GM12878 (cell line): ENCODE results near the gene ZNF585A. TPM values are rescaled to one million over a fixed set of nuclear protein-coding genes. Genes with fewer than 3 reads are reported as not detected.

Experiments used
- ATAC-seq: fragments of 200-7000 bp; cut with Tn5 transposase; 3 replicates; pipeline ENCODE4 v1.9.1; 2020; ENCODE audit warnings: mild to moderate bottlenecking, moderate library complexity
- BruUV-seq: library from RNA; stranded (reverse); fragments of 400-500 nt; replicated peaks from 2 replicates; lab custom pipeline; 2021; lab: Mats Ljungman, UMichigan
- CTCF ChIA-PET: fragments of 300-600 bp; sonication (Branson Sonifier 250); formaldehyde crosslinking; extraction: SDS; loops from one replicate; lab custom pipeline; 2021; ENCODE audit warnings: inconsistent platforms; lab: Yijun Ruan, JAX
- POLR2A ChIA-PET: fragments of 350-600 bp; formaldehyde crosslinking; extraction: SDS; loops from one replicate; lab custom pipeline; 2021; ENCODE audit warnings: inconsistent platforms; lab: Charles Lee
- RAD21 ChIA-PET: fragments of 300-600 bp; sonication (Branson Sonifier 250); formaldehyde crosslinking; loops from one replicate; lab custom pipeline; 2023; ENCODE audit warnings: antibody characterized with exemption; ENCODE audit not compliant: unreplicated experiment; lab: Charles Lee
- SMC1A ChIA-PET: fragments of 300-600 bp; sonication (Branson Sonifier 250); formaldehyde crosslinking; loops from one replicate; lab custom pipeline; 2023; ENCODE audit not compliant: unreplicated experiment, uncharacterized antibody; lab: Charles Lee
- DNase-seq: peaks from one replicate; pipeline ENCODE4 v3.0.0-alpha.2; 2011; ENCODE audit warnings: low read depth, low spot score
- FAIRE-seq: peaks from 3 replicates; lab custom pipeline; 2011; peaks lifted over from hg19 to GRCh38; lab: Jason Lieb, UNC
- H2AFZ ChIP-seq: 2 replicates; pipeline ENCODE4 v1.6.0; 2011; ENCODE audit warnings: low read depth, low read length, control low read depth; ENCODE audit not compliant: control insufficient read depth
- H3K27ac ChIP-seq: 2 replicates; pipeline ENCODE4 v1.5.1; 2011; ENCODE audit warnings: control low read depth; ENCODE audit not compliant: control insufficient read depth, insufficient read depth
- H3K27me3 ChIP-seq, 2 experiments: replicated peaks in 1 of 2; 2 replicates each; pipeline versions ENCODE4 v1.6.0 to v1.6.1; 2011; ENCODE audit warnings: low read length in 1 of 2; ENCODE audit not compliant: control insufficient read depth in 2 of 2, insufficient read depth in 2 of 2
- H3K36me3 ChIP-seq, 2 experiments: 2 replicates each; pipeline ENCODE4 v1.5.1; 2011; ENCODE audit warnings: low read length in 1 of 2; ENCODE audit not compliant: control insufficient read depth in 2 of 2, insufficient read depth in 2 of 2
- H3K4me1 ChIP-seq: 2 replicates; pipeline ENCODE4 v1.6.1; 2011; ENCODE audit warnings: mild to moderate bottlenecking, low read length, moderate library complexity, mixed read lengths; ENCODE audit not compliant: control insufficient read depth, insufficient read depth
- H3K4me2 ChIP-seq: 2 replicates; pipeline ENCODE4 v1.6.0; 2011; ENCODE audit warnings: control low read depth; ENCODE audit not compliant: control insufficient read depth, insufficient read depth
- H3K4me3 ChIP-seq: fragments of 200-600 bp; sonication (generic); 2 replicates; pipeline ENCODE4 v1.5.1; 2016
- H3K79me2 ChIP-seq: 2 replicates; pipeline ENCODE4 v1.6.0; 2011; ENCODE audit warnings: low read length; ENCODE audit not compliant: control insufficient read depth, insufficient read depth
- H3K9ac ChIP-seq: 2 replicates; pipeline ENCODE4 v1.8.0; 2011; ENCODE audit warnings: low read length, control low read depth, mixed read lengths; ENCODE audit not compliant: control insufficient read depth, insufficient read depth
- H3K9me3 ChIP-seq: replicated peaks from 3 replicates; pipeline ENCODE4 v1.5.1; 2011; ENCODE audit warnings: mild to moderate bottlenecking, low read length; ENCODE audit not compliant: control insufficient read depth, insufficient read depth
- H4K20me1 ChIP-seq: 2 replicates; pipeline ENCODE4 v1.6.0; 2011; ENCODE audit not compliant: control insufficient read depth, insufficient read depth
- E2F8 ChIP-seq: fragments of 450-650 bp; IDR thresholded peaks from 2 replicates; pipeline ENCODE4 v1.6.1; 2018; ENCODE audit warnings: mild to moderate bottlenecking, low read depth, moderate library complexity; ENCODE audit not compliant: partially characterized antibody
- FOXM1 ChIP-seq: IDR thresholded peaks from 2 replicates; pipeline ENCODE4 v1.6.1; 2012; ENCODE audit warnings: low read depth, mild to moderate bottlenecking, inconsistent platforms, low read length, moderate library complexity
- IRF5 ChIP-seq: fragments of 450-650 bp; IDR thresholded peaks from 2 replicates; pipeline ENCODE4 v1.6.1; 2017; ENCODE audit warnings: borderline replicate concordance
- MLLT1 ChIP-seq: fragments of 450-650 bp; IDR thresholded peaks from 2 replicates; pipeline ENCODE4 v1.6.1; 2016; ENCODE audit warnings: mild to moderate bottlenecking
- POLR2A ChIP-seq: IDR thresholded peaks from 2 replicates; pipeline ENCODE4 v1.6.1; 2011; ENCODE audit warnings: low read depth, mild to moderate bottlenecking, low read length
- RB1 ChIP-seq: fragments of 450-650 bp; formaldehyde crosslinking; IDR thresholded peaks from 2 replicates; pipeline ENCODE4 v1.6.1; 2017; ENCODE audit warnings: mild to moderate bottlenecking, borderline replicate concordance
- REST ChIP-seq: IDR thresholded peaks from 2 replicates; pipeline ENCODE4 v1.6.1; 2012; ENCODE audit warnings: mild to moderate bottlenecking, low read depth, low read length
- ZNF24 ChIP-seq: fragments of 450-650 bp; IDR thresholded peaks from 2 replicates; pipeline ENCODE4 v1.6.1; 2017; ENCODE audit warnings: antibody characterized with exemption, mild to moderate bottlenecking
- WGBS: methylation state at CpG from one replicate; pipeline ENCODE4 v1.1.6; 2016; ENCODE audit warnings: low lambda C conversion rate; ENCODE audit not compliant: insufficient replicate concordance, insufficient coverage; ENCODE audit errors: missing lambda C conversion rate; 5-methylcytosine and 5-hydroxymethylcytosine counted together
- in situ Hi-C: fragments of 300-500 bp; cut with MboI; formaldehyde crosslinking; loops from 9 replicates; pipeline ENCODE4 v1.14.3; 2018; ENCODE audit warnings: mixed read lengths
- intact Hi-C: fragments of 100-400 bp; cut with micrococcal nuclease; formaldehyde crosslinking; loops from one replicate; pipeline ENCODE4 v1.14.2; 2022; ENCODE audit not compliant: unreplicated experiment
- polyA plus RNA-seq, 11 experiments: library from polyadenylated mRNA; depleted of rRNA in 4 of 11; unstranded in 6 of 11; stranded (reverse) in 5 of 11; fragments of >200 nt; fragmentation: Nextera tagmentation in 4 of 11; fragmentation: Illumina TruSeq in 1 of 11; extraction: Ambion mirVana in 4 of 11; extraction: Trizol in 1 of 11; gene quantifications; 1 replicate in 1 of 11; 2 replicates in 10 of 11; pipeline versions ENCODE4 v1.2.1 to v1.2.3, GENCODE V29; 2011 to 2016; ENCODE audit warnings: inconsistent platforms in 2 of 11, missing spikeins in 2 of 11, low read depth in 1 of 11
- total RNA-seq, 4 experiments: library from RNA; depleted of rRNA in 3 of 4; stranded (reverse); fragments of >200 nt in 3 of 4; fragmentation: Illumina TruSeq in 1 of 4; extraction: Trizol in 1 of 4; gene quantifications; 2 replicates each; pipeline versions ENCODE4 v1.2.1 to v1.2.3, GENCODE V29; 2013 to 2021

ZNF585A gene
- total and polyA plus RNA-seq, 10 of the 15 experiments (the other 5 are each of a cell fraction or from before 2014, with no cell fraction given): 6.9 to 38.7 (median 14.0) TPM

GRCh38 chr19:37220383-37220782 lies 47.9 kb upstream of the ZNF585A start:
- Histone ChIP-seq H3K79me2 (peaks cover 11% of the 10 kb centered on the region), H3K9me3 (peaks cover 13% of the 10 kb centered on the region; the same call in 2 of the 3 replicates), H3K27me3 (no peaks in the 10 kb centered on the region), H3K4me3 (no peak overlapping the region), H3K4me1 (no peaks in the 10 kb centered on the region; the same call in 1 of the 2 replicates), H3K27ac (no peak overlapping the region), H3K9ac (no peak overlapping the region), H3K36me3 (no peaks in the 10 kb centered on the region; a peak in 1 of 4 replicates), H2AFZ (no peak overlapping the region), H3K4me2 (no peak overlapping the region), H4K20me1 (no peaks in the 10 kb centered on the region)
- intact Hi-C loops (no loop called here), in situ Hi-C loops (no loop called here)
- 97% methylated on average over 3 of the region's 3 CpGs for WGBS
- RAD21 ChIA-PET: no interaction called here
- no peak for FAIRE-seq
- DNase-seq: no peak
- SMC1A ChIA-PET: no interaction called here
- CTCF ChIA-PET: interaction anchor here (1.0 kb wide), 1 partner anchor 11 kb away, joined by 7 read pairs; the partner anchor contains the start of gene ZNF585B
- POLR2A ChIA-PET: no interaction called here
- TF ChIP-seq POLR2A (no peak), MLLT1 (no peak), RB1 (no peak), FOXM1 (no peak), E2F8 (no peak), ZNF24 (no peak), REST (no peak), IRF5 (no peak)
- BruUV-seq: no TSS peak
- ATAC-seq: no peak
